A549 (cell line): Measurements from ENCODE around the gene CRADD. TPM values are rescaled to one million over a fixed set of nuclear protein-coding genes. Genes with fewer than 3 reads are reported as not detected.

Source experiments
- ATAC-seq, 2 experiments: fragments of 200-7000 bp in 1 of 2; fragments of >200 bp in 1 of 2; cut with Nextera tagmentation in 1 of 2; cut with Tn5 transposase in 1 of 2; 3 replicates each; pipeline versions ENCODE4 v1.8.0 to v1.9.1; 2018 to 2020; ENCODE audit warnings: mild to moderate bottlenecking in 1 of 2, moderate library complexity in 1 of 2
- CTCF ChIA-PET: fragments of 300-600 bp; sonication (Branson Sonifier 250); formaldehyde crosslinking; extraction: SDS; loops from one replicate; lab custom pipeline; 2021; ENCODE audit warnings: antibody characterized with exemption, inconsistent platforms; lab: Yijun Ruan, JAX
- POLR2A ChIA-PET: fragments of 350-600 bp; formaldehyde crosslinking; extraction: SDS; loops from one replicate; lab custom pipeline; 2021; ENCODE audit warnings: antibody characterized with exemption, inconsistent platforms; lab: Yijun Ruan, JAX
- DNase-seq, 2 experiments: peaks; one replicate each; pipeline versions ENCODE4 v3.0.0 to v3.0.0-alpha.2; 2011 to 2016; ENCODE audit warnings: low read depth in 1 of 2, low spot score in 1 of 2
- FAIRE-seq: peaks from 2 replicates; lab custom pipeline; 2011; peaks lifted over from hg19 to GRCh38; lab: Jason Lieb, UNC
- H3K27ac ChIP-seq, 2 experiments: fragments of >200 bp; sonication (Bioruptor Twin); formaldehyde crosslinking; 3 replicates each; pipeline ENCODE4 v1.5.1; 2016 to 2017
- H3K4me1 ChIP-seq: fragments of >200 bp; sonication (Bioruptor Twin); formaldehyde crosslinking; 3 replicates; pipeline ENCODE4 v1.6.1; 2016
- H3K4me2 ChIP-seq: fragments of >200 bp; sonication (Bioruptor Twin); formaldehyde crosslinking; 3 replicates; pipeline ENCODE4 v1.6.1; 2016
- H3K4me3 ChIP-seq: fragments of >200 bp; sonication (Bioruptor Twin); formaldehyde crosslinking; 3 replicates; pipeline ENCODE4 v1.5.1; 2016
- H3K9me3 ChIP-seq: fragments of >200 bp; sonication (Bioruptor Twin); formaldehyde crosslinking; 3 replicates; pipeline ENCODE4 v1.6.1; 2016
- BHLHE40 ChIP-seq: IDR thresholded peaks from 2 replicates; pipeline ENCODE4 v1.6.1; 2012; ENCODE audit warnings: low read depth, low read length, inconsistent platforms
- CEBPB ChIP-seq, 2 experiments: fragments of >200 bp in 1 of 2; sonication (Bioruptor Twin) in 1 of 2; formaldehyde crosslinking in 1 of 2; IDR thresholded peaks; 2 replicates each; pipeline ENCODE4 v1.6.1; 2012 to 2016
- CHD2 ChIP-seq: fragments of 150-350 bp; IDR thresholded peaks from 2 replicates; pipeline ENCODE4 v1.6.1; 2014; ENCODE audit warnings: low read length; ENCODE audit not compliant: partially characterized antibody
- CHD4 ChIP-seq: fragments of 200-600 bp; sonication (generic); IDR thresholded peaks from 2 replicates; pipeline ENCODE4 v1.6.1; 2016; ENCODE audit warnings: antibody characterized with exemption, mild to moderate bottlenecking, borderline replicate concordance
- EHMT2 ChIP-seq: fragments of 200-600 bp; sonication (generic); IDR thresholded peaks from 2 replicates; pipeline ENCODE4 v1.6.1; 2016; ENCODE audit warnings: antibody characterized with exemption, low read depth, mild to moderate bottlenecking, moderate library complexity
- FOSL2 ChIP-seq, 2 experiments: fragments of 450-650 bp in 1 of 2; fragments of >200 bp in 1 of 2; sonication (Bioruptor Twin) in 1 of 2; formaldehyde crosslinking; IDR thresholded peaks; 2 replicates each; pipeline versions ENCODE4 v1.5.0 to v1.6.1; 2016 to 2020; ENCODE audit warnings: mild to moderate bottlenecking in 1 of 2, moderate library complexity in 1 of 2
- FOXS1 ChIP-seq: fragments of 250-450 bp; sonication (Bioruptor Pico); IDR thresholded peaks from 2 replicates; pipeline ENCODE4 v1.5.0; 2020; ENCODE audit warnings: mild to moderate bottlenecking, moderate library complexity
- GATA3 ChIP-seq: IDR thresholded peaks from 2 replicates; pipeline ENCODE4 v1.6.1; 2012; ENCODE audit warnings: borderline replicate concordance
- HDAC2 ChIP-seq: fragments of 200-600 bp; sonication (generic); IDR thresholded peaks from 2 replicates; pipeline ENCODE4 v1.6.1; 2016
- HEYL ChIP-seq: fragments of 250-450 bp; sonication (Bioruptor Pico); IDR thresholded peaks from 2 replicates; pipeline ENCODE4 v1.8.0; 2021; ENCODE audit warnings: mild to moderate bottlenecking, moderate library complexity
- HOXB5 ChIP-seq: fragments of 250-450 bp; sonication (Bioruptor Pico); IDR thresholded peaks from 2 replicates; pipeline ENCODE4 v1.5.0; 2020; ENCODE audit warnings: mild to moderate bottlenecking, moderate library complexity
- JUNB ChIP-seq: fragments of >200 bp; sonication (Bioruptor Twin); formaldehyde crosslinking; IDR thresholded peaks from 2 replicates; pipeline ENCODE4 v1.6.1; 2016
- KDM1A ChIP-seq: fragments of 200-600 bp; sonication (generic); IDR thresholded peaks from 2 replicates; pipeline ENCODE4 v1.6.1; 2016; ENCODE audit warnings: low read depth, mild to moderate bottlenecking
- MAFK ChIP-seq: fragments of 450-650 bp; IDR thresholded peaks from 2 replicates; pipeline ENCODE4 v1.6.1; 2014; ENCODE audit not compliant: partially characterized antibody
- MYC ChIP-seq: IDR thresholded peaks from 2 replicates; pipeline ENCODE4 v1.6.1; 2012; ENCODE audit warnings: mild to moderate bottlenecking, inconsistent platforms, low read length, improper control_type of control experiment, borderline replicate concordance
- NR3C1 ChIP-seq: fragments of >200 bp; sonication (Bioruptor Twin); formaldehyde crosslinking; IDR thresholded peaks from 3 replicates; pipeline ENCODE4 v1.6.1; 2017
- PBX3 ChIP-seq: IDR thresholded peaks from 2 replicates; pipeline ENCODE4 v1.6.1; 2012
- RAD21 ChIP-seq, 2 experiments: fragments of >200 bp in 1 of 2; sonication (Bioruptor Twin) in 1 of 2; formaldehyde crosslinking in 1 of 2; IDR thresholded peaks in 1 of 2; conservative IDR thresholded peaks in 1 of 2; 2 replicates in 1 of 2; 3 replicates in 1 of 2; pipeline ENCODE4 v1.6.1; 2012 to 2018; ENCODE audit warnings: inconsistent platforms in 1 of 2
- REST ChIP-seq: fragments of 200-600 bp; sonication (generic); IDR thresholded peaks from 2 replicates; pipeline ENCODE4 v1.6.1; 2016; ENCODE audit warnings: antibody characterized with exemption, mild to moderate bottlenecking, moderate library complexity
- SREBF2 ChIP-seq: fragments of 450-650 bp; IDR thresholded peaks from 2 replicates; pipeline ENCODE4 v1.6.1; 2014; ENCODE audit warnings: mild to moderate bottlenecking, moderate library complexity
- ZC3H11A ChIP-seq: fragments of 450-650 bp; IDR thresholded peaks from 2 replicates; pipeline ENCODE4 v1.6.1; 2014; ENCODE audit warnings: antibody characterized with exemption, mild to moderate bottlenecking
- ZNF302 ChIP-seq: fragments of 250-450 bp; sonication (Bioruptor Pico); IDR thresholded peaks from 2 replicates; pipeline ENCODE4 v1.9.0; 2021; ENCODE audit warnings: inconsistent platforms, mild to moderate bottlenecking, moderate library complexity
- WGBS: methylation state at CpG from one replicate; pipeline ENCODE4 v1.1.6; 2017; ENCODE audit errors: missing lambda C conversion rate; 5-methylcytosine and 5-hydroxymethylcytosine counted together
- polyA plus RNA-seq, 4 experiments: library from polyadenylated mRNA; depleted of rRNA in 3 of 4; stranded (reverse); fragments of >200 nt; fragmentation: RNase III in 1 of 4; extraction: RNeasy Plus Mini Kit Qiagen cat#74134 plus additional on column Dnase treatment in 1 of 4; gene quantifications; 2 replicates in 3 of 4; 3 replicates in 1 of 4; pipeline ENCODE4 v1.2.3, GENCODE V29; 2011 to 2017
- TF ChIP-seq, protein P1 (sequence below): fragments of >200 bp; sonication (Bioruptor Twin); formaldehyde crosslinking; IDR thresholded peaks from 3 replicates; pipeline ENCODE4 v1.5.1; 2016

The CRADD gene
- polyA plus RNA-seq, 2 of the 4 experiments (the other 2 are of a cell fraction), result 13.2 to 23.0 TPM

GRCh38 chr12:93686572-93687356, 9.6 kb downstream of the CRADD start:
- Histone ChIP-seq H3K4me1 (no peaks in the 10 kb centered on the region), H3K4me2 (no peak overlapping the region)
- 88% methylated on average over 8 of the region's 8 CpGs for WGBS
- POLR2A ChIA-PET, result no interaction called here
- TF ChIP-seq FOSL2 (IDR thresholded peaks at IDR 0.05) (no peak), FOSL2 (CRISPR knock-in tag; IDR thresholded peaks at IDR 0.05) (no peak), HOXB5 (no peak), CHD2 (no peak), CEBPB (IDR thresholded peaks at IDR 0.05) (no peak), ZC3H11A (no peak), ZNF302 (CRISPR knock-in tag) (no peak)
- TF ChIP-seq, protein P1, sequence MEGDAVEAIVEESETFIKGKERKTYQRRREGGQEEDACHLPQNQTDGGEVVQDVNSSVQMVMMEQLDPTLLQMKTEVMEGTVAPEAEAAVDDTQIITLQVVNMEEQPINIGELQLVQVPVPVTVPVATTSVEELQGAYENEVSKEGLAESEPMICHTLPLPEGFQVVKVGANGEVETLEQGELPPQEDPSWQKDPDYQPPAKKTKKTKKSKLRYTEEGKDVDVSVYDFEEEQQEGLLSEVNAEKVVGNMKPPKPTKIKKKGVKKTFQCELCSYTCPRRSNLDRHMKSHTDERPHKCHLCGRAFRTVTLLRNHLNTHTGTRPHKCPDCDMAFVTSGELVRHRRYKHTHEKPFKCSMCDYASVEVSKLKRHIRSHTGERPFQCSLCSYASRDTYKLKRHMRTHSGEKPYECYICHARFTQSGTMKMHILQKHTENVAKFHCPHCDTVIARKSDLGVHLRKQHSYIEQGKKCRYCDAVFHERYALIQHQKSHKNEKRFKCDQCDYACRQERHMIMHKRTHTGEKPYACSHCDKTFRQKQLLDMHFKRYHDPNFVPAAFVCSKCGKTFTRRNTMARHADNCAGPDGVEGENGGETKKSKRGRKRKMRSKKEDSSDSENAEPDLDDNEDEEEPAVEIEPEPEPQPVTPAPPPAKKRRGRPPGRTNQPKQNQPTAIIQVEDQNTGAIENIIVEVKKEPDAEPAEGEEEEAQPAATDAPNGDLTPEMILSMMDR, result no peak
- TF ChIP-seq, all 56 proteins: peak for 0
- DNase-seq (no peak), FAIRE-seq (no peak), ATAC-seq (no peak)
- CTCF ChIA-PET, result interaction anchor here (0.7 to 2.2 kb wide), 4 partner anchors 10 to 414 kb away, joined by 3 to 6 read pairs (median 3); no protein-coding TSS in a partner anchor
- Histone ChIP-seq H3K27ac (no peak overlapping the region), H3K4me3 (no peak overlapping the region), H3K9me3 (no peaks in the 10 kb centered on the region)

- POLR2A ChIA-PET, result no interaction called here
- Histone ChIP-seq H3K4me1 (no peaks in the 10 kb centered on the region), H3K4me3 (no peak overlapping the region), H3K27ac (no peak overlapping the region)
- no peak for DNase-seq
- TF ChIP-seq RAD21 (conservative IDR thresholded peaks at IDR 0.05 in 1 of 2, IDR thresholded peaks at IDR 0.05 in 1 of 2), result no peak
- no peak for TF ChIP-seq GATA3
- no peak for TF ChIP-seq HEYL (CRISPR knock-in tag)
- TF ChIP-seq MAFK, result peak; percentile 10
- no peak for TF ChIP-seq MYC
- TF ChIP-seq, all 56 proteins: peak for 1
- Histone ChIP-seq H3K4me2 (no peak overlapping the region), H3K9me3 (no peaks in the 10 kb centered on the region)
- CTCF ChIA-PET, result no interaction called here
- no peak for ATAC-seq
- FAIRE-seq, result no peak
- WGBS, result 90% methylated on average over 2 of the region's 2 CpGs
Measured at GRCh38 chr12:93689076-93689834, 12.1 kb downstream of the CRADD start.

DNA sequence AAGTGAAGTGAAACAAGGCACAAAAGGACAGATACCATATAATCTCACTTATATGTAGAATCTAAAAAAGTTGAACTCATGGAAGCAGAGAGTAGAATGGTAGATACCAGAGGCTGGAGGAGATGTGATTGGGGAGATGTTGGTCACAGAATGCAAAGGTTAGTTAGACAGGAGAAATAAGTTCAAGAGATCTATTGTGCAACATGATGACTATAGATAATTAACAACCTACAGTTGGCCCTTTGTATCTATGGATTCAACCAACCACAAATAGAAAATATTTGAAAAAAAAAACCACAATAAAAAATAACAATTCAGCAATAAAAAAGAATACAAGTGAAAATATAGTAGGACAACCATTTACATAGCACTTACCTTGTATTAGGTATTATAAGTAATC, 19.3 kb downstream of the CRADD start:
- H3K4me2 ChIP-seq, result no peak overlapping the region
- no peak for ATAC-seq
- no peak overlapping the region for H3K27ac ChIP-seq
- no peaks in the 10 kb centered on the region for H3K9me3 ChIP-seq
- H3K4me3 ChIP-seq, result no peak overlapping the region
- DNase-seq, result no peak
- POLR2A ChIA-PET, result no interaction called here
- H3K4me1 ChIP-seq, result peaks cover 28% of the 10 kb centered on the region
- peak; percentile 86 for FAIRE-seq
- CTCF ChIA-PET, result interaction anchor here (1.5 kb wide), 1 partner anchor 11 kb away, joined by 3 read pairs; no protein-coding TSS in a partner anchor
- TF ChIP-seq CHD4 (no peak), CHD2 (no peak), HEYL (CRISPR knock-in tag) (no peak), JUNB (no peak), REST (no peak), PBX3 (no peak), EHMT2 (no peak), MYC (no peak), BHLHE40 (no peak), FOSL2 (IDR thresholded peaks at IDR 0.05) (no peak), FOSL2 (CRISPR knock-in tag; IDR thresholded peaks at IDR 0.05) (no peak), MAFK (no peak), NR3C1 (no peak), FOXS1 (CRISPR knock-in tag) (no peak), SREBF2 (no peak), KDM1A (no peak), HDAC2 (no peak)
